Islet precursor cell (in vitro differentiated cells): ENCODE data around the gene S100A5.

ENCODE experiments used
- DNase-seq: peaks from one replicate; pipeline ENCODE4 v3.0.0-alpha.2; 2018

S100A5 gene

DNA sequence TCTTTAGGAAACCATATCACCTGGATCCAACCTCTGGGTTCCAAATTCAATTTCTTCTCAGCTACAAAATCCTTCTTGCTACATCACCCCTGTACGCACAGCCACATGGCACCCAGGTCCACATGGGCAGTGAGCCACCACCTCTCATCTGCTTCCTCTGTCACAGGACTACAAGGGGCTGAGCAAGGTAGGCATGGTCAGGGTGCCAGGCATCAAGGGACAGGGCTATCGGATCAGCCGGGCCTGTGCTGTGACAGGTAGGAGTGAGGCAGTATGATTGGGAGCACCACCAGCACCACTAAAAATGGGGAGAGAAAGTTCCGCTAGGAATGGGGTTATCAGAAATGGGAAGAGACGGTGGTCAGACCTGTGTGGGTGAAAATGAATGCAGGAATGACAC, 34.3 kb downstream of the S100A5 start:
- DNase-seq = no peak

- no peak for DNase-seq
Observed at GRCh38 chr1:153505576-153505975, 35.2 kb downstream of the S100A5 start.

GRCh38 chr1:153503766-153504165, 37.0 kb downstream of the S100A5 start:
- DNase-seq = no peak

GRCh38 chr1:153498746-153499145, 42.0 kb downstream of the S100A5 start:
- peak; percentile 16 for DNase-seq

- DNase-seq = no peak
Observed at GRCh38 chr1:153495536-153495935, 45.2 kb downstream of the S100A5 start.

DNA sequence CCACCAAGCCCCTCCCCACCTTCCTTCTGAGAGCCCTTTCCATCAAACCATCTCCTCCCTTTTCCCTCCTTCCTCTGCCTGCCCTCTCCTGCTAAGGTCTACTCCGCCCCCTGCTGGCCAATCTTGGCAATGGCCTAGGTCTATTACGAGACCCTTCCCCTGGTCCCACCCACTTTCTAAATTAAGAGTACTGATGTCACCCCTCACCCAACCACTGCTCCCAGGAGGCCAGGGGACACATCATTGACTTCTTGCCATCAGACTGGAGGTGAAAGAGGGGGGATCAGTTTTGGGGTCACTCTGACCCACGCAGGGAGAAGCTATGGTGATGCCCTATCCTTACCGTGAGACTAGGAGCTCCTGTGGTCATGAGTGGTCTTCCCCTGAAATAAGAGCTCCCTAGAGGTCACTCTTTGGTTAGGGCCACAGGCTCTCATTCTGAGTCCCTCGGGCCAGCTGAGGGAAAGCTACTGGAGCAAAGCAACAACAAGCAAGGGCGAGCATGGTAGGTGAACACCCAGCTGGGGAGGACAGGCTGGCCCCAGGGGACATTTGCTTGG, 45.7 kb downstream of the S100A5 start:
- peak; percentile 92 for DNase-seq

DNA sequence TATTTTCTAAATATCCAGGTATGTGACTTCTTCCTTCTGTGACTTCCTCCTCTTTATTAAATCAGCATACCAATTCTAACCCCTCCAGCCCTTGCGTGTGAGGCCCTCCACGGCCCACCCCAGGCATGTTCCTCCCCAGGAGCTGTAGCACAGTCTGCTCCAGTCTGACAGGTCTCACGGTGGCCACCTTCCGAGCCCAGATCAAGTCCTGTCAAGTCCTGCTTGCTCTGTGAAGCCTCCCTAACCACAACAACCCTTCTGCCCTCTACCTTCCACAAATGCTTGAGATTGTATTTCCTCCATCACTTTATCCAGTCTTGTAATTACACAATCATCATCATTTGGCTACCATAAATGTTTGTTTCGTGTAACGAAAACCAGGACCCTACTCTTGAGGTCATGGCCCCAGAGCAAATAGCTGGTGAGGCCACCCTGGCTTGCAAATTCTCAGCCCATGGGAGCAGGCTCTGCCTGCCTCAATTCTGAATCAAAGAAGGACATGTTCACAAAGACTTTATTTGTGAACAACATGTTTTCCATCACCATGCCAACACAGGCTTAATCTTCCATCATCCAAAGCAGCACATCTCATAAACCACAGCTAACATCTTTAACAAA, 47.3 kb downstream of the S100A5 start:
- no peak for DNase-seq

DNA sequence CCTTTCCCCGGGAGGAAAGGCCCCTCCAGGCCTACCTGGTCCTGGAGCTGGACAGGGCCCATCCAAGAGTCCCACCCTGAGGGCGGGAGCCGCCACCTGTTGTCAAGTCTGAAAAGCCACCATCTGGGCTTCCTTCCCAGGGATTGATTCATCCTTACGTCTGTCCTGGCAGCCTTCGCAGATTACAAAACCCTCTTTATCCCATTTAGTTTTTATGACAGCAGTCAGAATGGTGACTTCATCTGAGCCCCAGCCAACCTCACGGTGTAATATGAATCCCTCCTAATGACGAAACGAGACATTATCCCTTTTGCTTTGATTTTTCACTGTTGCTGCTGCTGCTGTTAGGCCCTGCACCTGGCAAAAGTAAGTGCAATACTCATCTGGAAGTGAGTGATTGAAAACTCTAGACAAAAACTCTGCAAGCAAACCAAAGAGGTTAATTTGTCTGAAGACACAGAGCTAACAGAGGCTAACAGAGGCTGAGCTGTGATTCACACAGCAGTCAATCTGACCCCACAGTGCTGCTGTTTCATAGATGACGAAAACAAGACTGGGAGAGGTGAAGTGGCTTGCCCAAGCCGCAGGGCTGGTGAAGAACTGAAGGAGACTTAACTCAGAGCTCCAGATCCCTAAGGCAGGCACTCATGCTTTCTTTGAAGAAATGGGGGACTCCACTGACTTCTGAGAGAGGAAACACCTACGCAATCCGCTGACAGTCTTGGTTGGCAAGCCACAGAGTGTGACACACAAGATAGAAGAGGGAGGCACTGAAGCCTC, 50.3 kb downstream of the S100A5 start:
- DNase-seq = peak; percentile 71

- peak; percentile 35 for DNase-seq
Observed at GRCh38 chr1:153488731-153489130, 52.0 kb downstream of the S100A5 start.

DNA sequence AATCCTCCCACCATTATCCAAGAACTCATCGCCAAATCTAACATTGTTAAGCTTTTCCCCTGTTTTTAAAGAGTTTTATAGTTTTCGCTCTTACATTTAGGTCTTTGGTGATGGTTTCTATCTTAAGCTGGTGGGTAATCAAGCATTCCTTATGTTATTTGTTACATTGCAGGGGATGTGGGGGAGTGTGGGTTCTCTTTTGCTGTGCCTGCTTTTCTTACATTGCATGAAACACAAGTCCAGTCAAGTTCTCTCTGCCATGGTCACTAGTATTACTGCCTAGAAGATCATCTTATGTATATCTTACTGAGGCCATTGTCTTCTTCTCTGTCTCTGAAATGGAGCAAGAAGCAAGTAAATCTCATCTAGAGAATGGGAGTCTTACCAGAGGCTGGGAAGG, 53.0 kb downstream of the S100A5 start:
- DNase-seq = no peak
